VCaP (cell line): ENCODE data around the gene POLR1E.
"Not testable (repeated sequence)": the region's sequence is repeated elsewhere in the genome, so short reads cannot be mapped to it uniquely, and the experiment has no call there.

ENCODE experiments used
- H3K27ac ChIP-seq: fragments of 450-650 bp; 2 replicates; pipeline ENCODE4 v1.5.1; 2017
- TF ChIP-seq, protein P1 (sequence below): fragments of 450-650 bp; conservative IDR thresholded peaks from 2 replicates; pipeline ENCODE4 v1.5.1; 2017; ENCODE audit warnings: mild to moderate bottlenecking, moderate library complexity

The POLR1E gene

DNA sequence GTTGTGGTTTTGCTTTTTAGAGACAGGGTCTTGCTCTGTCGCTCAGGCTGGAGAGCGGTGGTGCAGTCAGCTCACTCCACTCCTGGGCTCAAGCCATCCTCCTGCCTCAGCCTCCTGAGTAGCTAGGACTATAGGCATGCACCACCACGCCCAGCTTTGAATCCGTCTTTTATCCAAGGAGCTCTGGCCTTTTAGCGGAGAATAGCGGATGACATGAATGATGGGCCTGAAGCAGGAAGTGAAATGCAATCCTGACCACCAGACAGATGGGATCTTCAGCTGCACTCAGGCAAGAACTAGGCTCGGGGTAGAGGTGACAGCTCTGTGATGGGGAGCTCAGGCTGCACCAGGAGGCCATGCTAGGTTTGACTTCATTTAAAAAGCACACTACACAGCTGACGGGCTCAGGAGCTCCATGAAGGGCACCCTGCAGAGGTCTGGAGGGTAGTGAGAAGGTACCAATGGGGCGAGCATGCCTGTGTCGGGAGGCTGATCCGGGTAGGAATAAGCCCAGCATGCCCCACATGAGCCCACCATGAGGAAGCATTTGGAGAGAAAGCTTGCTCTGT, 21.9 kb downstream of the POLR1E start:
- H3K27ac ChIP-seq: no peak overlapping the region
- TF ChIP-seq, protein P1, sequence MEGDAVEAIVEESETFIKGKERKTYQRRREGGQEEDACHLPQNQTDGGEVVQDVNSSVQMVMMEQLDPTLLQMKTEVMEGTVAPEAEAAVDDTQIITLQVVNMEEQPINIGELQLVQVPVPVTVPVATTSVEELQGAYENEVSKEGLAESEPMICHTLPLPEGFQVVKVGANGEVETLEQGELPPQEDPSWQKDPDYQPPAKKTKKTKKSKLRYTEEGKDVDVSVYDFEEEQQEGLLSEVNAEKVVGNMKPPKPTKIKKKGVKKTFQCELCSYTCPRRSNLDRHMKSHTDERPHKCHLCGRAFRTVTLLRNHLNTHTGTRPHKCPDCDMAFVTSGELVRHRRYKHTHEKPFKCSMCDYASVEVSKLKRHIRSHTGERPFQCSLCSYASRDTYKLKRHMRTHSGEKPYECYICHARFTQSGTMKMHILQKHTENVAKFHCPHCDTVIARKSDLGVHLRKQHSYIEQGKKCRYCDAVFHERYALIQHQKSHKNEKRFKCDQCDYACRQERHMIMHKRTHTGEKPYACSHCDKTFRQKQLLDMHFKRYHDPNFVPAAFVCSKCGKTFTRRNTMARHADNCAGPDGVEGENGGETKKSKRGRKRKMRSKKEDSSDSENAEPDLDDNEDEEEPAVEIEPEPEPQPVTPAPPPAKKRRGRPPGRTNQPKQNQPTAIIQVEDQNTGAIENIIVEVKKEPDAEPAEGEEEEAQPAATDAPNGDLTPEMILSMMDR: no peak

DNA sequence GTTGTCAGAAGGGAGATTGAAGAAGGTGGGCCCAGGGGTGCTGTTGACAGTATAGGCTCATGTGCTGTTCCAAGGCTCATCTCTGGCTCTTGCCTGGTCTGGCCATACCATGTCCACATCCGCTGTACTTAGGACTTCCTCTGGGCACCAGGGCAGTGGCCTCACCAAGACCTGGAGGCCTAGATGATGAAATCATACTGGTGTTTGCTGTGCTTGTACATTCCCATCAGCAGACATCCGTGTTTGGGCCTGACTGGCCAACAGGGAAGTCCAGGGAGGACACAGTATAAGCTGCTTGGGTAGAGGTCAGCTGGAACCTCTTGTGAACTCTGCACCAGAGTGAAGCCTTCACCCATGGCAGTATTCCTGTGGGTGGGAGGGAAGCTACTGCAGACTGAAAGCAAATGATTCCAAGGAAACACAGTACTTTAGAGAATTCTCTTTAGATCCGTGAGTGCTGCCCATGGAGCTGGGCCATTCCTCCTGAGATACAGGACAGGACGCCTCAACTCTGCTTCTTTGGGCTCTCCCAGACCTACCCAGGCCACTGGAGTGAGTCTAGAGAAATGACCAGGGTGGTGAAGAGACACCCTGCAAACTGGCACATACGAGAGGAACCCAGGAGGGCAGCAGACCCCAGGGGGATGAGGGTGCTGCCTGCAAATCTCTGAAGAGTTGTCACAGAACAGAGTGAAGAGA, 22.5 kb downstream of the POLR1E start:
- H3K27ac ChIP-seq: no peak overlapping the region
- TF ChIP-seq, protein P1: no peak

DNA sequence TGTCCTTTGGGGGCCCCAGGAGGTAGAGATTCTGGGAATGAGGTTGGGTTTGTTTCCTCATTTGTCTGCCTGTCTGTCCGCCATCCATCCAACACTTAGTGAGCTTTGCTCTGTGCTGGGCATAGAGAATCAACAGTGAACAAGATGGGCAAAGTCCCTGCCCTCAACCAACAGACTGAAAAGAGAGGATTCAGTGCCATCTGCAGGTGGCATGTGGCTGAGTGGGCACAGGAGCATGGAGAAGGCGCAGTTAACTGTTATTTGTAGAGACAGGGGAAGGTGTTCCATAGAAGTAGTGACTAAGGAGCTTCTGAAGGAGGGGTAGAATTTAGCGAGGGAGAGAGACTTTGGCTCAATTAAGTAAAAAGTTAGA, 23.1 kb downstream of the POLR1E start:
- TF ChIP-seq, protein P1: 0 out of 2 replicates have a peak, but pooled peaks have one; percentile 11

DNA sequence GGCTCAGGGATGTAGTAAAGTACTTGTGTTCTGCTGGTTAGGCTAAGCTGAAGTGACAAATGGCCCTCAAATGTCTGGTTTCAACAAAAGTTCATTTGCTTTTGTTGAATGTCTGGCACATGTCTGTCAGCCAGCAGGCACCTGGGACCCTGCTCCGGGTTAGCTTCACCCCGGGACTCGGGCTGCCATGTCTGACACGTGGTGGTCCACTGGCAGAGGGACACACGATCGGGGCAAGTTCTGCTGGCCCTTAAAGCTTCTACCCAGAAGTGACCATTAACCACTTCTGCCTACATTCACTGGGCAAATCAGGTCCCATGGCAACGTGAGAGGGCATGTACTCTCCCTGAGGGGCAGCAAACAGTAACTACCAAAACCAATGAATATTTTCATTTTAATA, 23.8 kb downstream of the POLR1E start:
- TF ChIP-seq, protein P1: no peak

More for the DNA sequence above, 23.1 kb downstream of the POLR1E start:
- no peak overlapping the region for H3K27ac ChIP-seq

DNA sequence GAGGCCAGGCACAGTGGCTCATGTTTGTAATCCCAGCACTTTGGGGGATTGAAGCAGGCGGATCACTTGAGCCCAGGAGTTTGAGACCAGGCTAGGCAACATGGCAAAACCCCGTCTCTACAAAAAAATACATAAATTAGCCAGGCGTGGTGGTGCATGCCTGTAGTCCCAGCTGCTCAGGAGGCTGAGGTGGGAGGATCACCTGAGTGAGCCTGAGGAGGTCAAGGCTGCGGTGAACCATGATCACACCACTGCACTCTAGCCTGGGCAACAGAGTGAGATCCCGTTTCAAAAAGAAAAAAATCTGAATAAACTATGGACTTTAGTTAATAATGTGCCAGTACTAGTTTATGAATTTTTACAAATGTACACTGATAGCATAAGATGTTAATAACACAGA, 24.3 kb downstream of the POLR1E start:
- not testable (repeated sequence) for H3K27ac ChIP-seq

More for the DNA sequence above, 23.8 kb downstream of the POLR1E start:
- no peak overlapping the region for H3K27ac ChIP-seq

DNA sequence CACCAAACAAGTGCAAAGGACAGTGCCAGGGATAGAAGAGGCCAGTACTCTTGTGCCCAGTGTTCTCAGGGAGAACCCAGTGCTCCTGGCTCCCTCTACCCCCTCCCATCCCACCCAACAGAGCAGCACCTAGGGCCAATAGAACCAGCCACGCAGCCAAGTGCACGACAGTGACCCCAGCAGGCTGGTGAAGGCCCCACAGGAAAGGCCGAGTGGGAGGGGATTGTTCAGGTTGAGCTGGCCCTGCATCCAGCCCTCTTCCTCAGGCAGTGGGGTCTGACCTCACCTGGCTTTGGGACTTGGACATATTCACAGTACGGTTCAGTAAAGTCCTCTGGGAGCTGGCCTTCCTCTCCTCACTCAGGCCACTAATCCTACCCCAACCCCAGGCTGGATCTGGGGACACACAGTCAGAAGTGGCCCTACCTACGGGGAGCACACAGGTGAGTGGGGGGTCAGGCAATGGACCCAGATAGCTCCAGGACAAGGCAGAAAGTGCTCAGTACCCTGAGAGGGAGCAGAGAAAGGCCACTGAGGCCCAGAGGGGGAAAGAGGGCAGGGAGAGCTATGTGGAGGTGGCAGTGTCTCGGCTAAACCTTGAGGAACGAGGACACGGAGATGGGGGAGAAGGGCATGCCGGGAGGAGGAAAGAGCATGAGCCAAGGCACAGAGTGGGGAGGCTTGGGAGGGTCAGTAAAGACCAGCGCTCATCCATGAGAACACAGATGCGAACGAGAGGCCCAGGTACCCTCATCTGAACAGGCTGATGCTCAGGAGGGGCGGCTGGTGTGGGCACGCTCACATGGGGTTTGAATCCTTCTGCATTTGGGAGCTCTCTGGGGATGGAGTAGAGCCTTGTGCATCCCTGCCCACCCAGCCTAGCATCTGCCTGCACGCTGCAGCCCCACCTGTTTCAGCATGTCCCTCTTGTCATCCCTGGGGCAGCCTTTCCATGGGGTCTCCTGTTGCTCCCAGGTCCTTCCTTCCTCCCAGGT, 25.6 kb downstream of the POLR1E start:
- TF ChIP-seq, protein P1: 0 out of 2 replicates have a peak, but pooled peaks have one; percentile 6
- H3K27ac ChIP-seq: no peak overlapping the region

DNA sequence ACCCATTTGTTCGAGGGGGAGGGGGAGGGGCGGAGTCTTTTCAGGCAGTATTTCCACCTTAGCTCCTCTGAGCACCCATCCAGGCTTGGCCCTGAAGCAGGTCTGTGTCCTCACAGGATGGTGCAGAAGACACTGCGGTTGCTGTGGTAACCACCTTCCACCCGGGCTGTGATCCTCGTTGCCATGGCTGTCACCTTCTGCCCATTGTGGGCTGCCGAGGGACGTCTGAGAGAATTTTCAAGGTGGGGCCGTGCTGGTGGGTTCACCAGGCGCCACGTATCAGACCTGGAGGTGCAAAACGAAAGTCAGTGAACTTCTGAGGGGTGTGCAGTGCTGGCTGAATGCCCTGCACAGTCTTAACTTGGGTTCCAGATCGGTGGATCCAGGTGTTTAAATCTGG, 26.7 kb downstream of the POLR1E start:
- no peak overlapping the region for H3K27ac ChIP-seq

DNA sequence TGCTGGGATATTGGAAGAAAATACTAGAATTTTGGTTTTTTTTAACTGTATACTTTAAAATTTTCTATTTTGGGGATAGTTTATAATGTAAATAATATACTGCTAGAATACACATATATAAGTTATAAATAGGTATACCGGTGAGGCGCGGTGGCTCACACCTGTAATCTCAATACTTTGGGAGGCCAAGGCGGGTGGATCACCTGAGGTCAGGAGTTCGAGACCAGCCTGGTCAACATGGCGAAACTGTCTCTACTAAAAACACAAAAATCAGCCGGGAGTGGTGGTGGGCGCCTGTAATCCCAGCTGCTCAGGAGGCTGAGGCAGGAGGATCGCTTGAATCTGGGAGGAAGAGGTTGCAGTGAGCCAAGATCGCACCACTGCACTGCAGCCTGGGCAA, 28.7 kb downstream of the POLR1E start:
- peak overlapping the region; percentile 90 for H3K27ac ChIP-seq

More for the DNA sequence above, 26.7 kb downstream of the POLR1E start:
- TF ChIP-seq, protein P1: no peak
